ENCODE results near the gene FOXL3. TPM values are rescaled to one million over a fixed set of nuclear protein-coding genes. Genes with fewer than 3 reads are reported as not detected.

The FOXL3 gene
- total RNA-seq, 1 experiment from 2014 or later: not detected

DNA sequence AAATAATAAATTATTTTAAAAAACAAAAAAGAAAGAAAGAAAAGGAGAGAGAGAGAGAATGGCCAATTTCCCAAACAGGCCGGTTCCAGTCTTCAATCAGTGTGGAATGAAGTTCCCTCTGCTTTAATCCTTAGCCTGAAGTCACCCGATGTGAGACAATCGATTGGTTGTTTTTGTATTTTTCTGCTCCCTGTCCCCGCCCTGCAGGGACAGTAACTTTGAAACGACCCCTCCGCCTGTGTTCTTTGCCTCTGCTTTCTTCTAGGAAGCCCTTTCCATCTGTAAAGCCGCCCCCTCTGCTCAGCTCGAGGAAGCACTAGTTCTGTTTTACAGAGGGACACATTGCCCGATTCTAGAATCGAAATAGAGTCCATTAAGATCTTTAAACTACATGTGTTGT is 33.4 kb downstream of the FOXL3 start:
- H3K27ac Mint-ChIP-seq (ENCODE audit: low read depth, unreplicated experiment): no peak overlapping the region
- ChIA-PET POLR2A (no interaction called here), CTCF (interaction anchor here (0.6 to 0.9 kb wide), 3 partner anchors 409 to 1230 kb away, joined by 3 to 4 read pairs (median 3); no protein-coding TSS in a partner anchor)
- no peaks in the 10 kb centered on the region for H3K9me3 Mint-ChIP-seq (ENCODE audit: unreplicated experiment)
- H3K36me3 Mint-ChIP-seq (ENCODE audit: insufficient read depth, unreplicated experiment): no peaks in the 10 kb centered on the region
- TF ChIP-seq, protein P1, sequence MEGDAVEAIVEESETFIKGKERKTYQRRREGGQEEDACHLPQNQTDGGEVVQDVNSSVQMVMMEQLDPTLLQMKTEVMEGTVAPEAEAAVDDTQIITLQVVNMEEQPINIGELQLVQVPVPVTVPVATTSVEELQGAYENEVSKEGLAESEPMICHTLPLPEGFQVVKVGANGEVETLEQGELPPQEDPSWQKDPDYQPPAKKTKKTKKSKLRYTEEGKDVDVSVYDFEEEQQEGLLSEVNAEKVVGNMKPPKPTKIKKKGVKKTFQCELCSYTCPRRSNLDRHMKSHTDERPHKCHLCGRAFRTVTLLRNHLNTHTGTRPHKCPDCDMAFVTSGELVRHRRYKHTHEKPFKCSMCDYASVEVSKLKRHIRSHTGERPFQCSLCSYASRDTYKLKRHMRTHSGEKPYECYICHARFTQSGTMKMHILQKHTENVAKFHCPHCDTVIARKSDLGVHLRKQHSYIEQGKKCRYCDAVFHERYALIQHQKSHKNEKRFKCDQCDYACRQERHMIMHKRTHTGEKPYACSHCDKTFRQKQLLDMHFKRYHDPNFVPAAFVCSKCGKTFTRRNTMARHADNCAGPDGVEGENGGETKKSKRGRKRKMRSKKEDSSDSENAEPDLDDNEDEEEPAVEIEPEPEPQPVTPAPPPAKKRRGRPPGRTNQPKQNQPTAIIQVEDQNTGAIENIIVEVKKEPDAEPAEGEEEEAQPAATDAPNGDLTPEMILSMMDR (IDR thresholded peaks at IDR 0.05; ENCODE audit: unreplicated experiment): no peak
- no peak overlapping the region for H3K4me3 Mint-ChIP-seq (ENCODE audit: unreplicated experiment)
- intact Hi-C loops (cut with micrococcal nuclease): loop anchor here (10.0 kb wide), 1 partner anchor 551 kb away; the partner anchor contains the start of gene GET4
- H3K27me3 Mint-ChIP-seq (ENCODE audit: insufficient read depth, unreplicated experiment): peaks cover 37% of the 10 kb centered on the region
- no peak for DNase-seq (ENCODE audit: unreplicated experiment)
- no peaks in the 10 kb centered on the region for H3K4me1 Mint-ChIP-seq (ENCODE audit: insufficient read depth, unreplicated experiment)
- BruUV-seq (replicated peaks): no TSS peak

DNA sequence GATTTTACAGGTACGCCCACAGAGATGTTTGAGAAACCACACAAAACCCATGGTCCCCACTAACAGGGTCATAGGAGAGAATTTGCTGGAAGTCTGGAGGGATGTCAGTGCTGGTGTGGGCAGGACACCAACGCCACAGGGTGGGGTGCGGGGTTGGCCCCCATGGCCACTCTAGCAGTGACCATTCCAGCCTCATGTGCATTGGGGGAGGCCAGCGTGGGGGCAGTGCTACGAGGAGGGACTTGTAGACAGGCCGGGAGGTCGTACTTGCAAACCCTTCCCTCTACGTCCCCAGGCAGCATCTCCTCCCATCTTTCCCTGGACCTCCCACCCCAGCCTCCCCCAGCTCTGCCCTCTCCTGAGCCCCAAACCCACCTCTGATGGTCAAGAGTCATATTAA is 34.0 kb downstream of the FOXL3 start:
- BruUV-seq (replicated peaks): no TSS peak
- Mint-ChIP-seq H3K4me1 (ENCODE audit: insufficient read depth, unreplicated experiment) (no peaks in the 10 kb centered on the region), H3K4me3 (ENCODE audit: unreplicated experiment) (no peak overlapping the region), H3K27me3 (ENCODE audit: insufficient read depth, unreplicated experiment) (peaks cover 37% of the 10 kb centered on the region), H3K27ac (ENCODE audit: low read depth, unreplicated experiment) (no peak overlapping the region), H3K36me3 (ENCODE audit: insufficient read depth, unreplicated experiment) (no peaks in the 10 kb centered on the region), H3K9me3 (ENCODE audit: unreplicated experiment) (no peaks in the 10 kb centered on the region)
- ChIA-PET CTCF (interaction anchor here (0.9 kb wide), 1 partner anchor 408 kb away, joined by 4 read pairs; no protein-coding TSS in a partner anchor), POLR2A (no interaction called here)
- TF ChIP-seq, protein P1 (IDR thresholded peaks at IDR 0.05; ENCODE audit: unreplicated experiment): no peak
- intact Hi-C loops (cut with micrococcal nuclease): loop anchor here (10.0 kb wide), 1 partner anchor 551 kb away; the partner anchor contains the start of gene GET4
- no peak for DNase-seq (ENCODE audit: unreplicated experiment)

DNA sequence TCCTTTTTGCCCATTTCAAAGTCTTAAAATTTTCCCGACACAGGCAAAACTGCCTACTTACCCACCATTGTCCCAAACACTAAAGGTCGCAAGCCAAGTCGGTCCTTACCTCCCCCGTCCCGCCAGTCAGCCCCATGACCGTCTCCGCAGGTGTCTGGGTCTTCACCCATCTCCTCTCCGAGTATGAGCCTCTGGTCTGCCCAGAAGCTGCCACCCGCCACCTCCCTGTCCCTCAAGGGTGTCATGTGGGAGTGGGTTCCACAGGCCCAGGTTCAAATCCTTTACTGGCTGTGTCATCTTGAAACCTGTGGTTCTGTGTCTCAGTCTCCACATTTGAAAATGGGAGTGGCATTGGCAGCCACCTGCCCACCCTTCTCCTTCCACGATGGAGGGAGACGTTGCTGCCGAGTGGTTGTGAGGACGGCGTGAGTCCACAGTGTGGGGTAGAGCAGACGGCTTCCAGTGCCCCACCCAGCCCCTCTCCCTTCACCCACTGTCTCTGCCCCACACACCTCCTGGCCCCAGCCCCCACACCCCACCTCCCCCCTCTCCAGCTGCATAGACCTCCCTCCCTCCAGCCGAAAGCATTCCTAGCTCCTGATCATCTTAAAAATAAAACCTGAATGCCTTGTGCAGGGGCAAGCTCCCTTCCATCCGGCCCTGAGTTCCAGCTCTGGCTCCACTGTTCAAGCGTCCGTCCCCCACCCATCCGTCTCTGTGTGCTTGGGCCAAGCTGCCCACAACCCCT is 35.3 kb downstream of the FOXL3 start:
- peaks cover 25% of the 10 kb centered on the region for H3K27me3 Mint-ChIP-seq (ENCODE audit: insufficient read depth, unreplicated experiment)
- DNase-seq (ENCODE audit: unreplicated experiment): no peak
- POLR2A ChIA-PET: no interaction called here
- H3K9me3 Mint-ChIP-seq (ENCODE audit: unreplicated experiment): no peaks in the 10 kb centered on the region
- H3K27ac Mint-ChIP-seq (ENCODE audit: low read depth, unreplicated experiment): no peak overlapping the region
- no peaks in the 10 kb centered on the region for H3K36me3 Mint-ChIP-seq (ENCODE audit: insufficient read depth, unreplicated experiment)
- H3K4me3 Mint-ChIP-seq (ENCODE audit: unreplicated experiment): no peak overlapping the region
- H3K4me1 Mint-ChIP-seq (ENCODE audit: insufficient read depth, unreplicated experiment): no peaks in the 10 kb centered on the region
- BruUV-seq (replicated peaks): no TSS peak
- TF ChIP-seq, protein P1 (IDR thresholded peaks at IDR 0.05; ENCODE audit: unreplicated experiment): no peak
- CTCF ChIA-PET: interaction anchor here (0.6 kb wide), 2 partner anchors 110 to 461 kb away, joined by 3 to 4 read pairs; no protein-coding TSS in a partner anchor
- intact Hi-C loops (cut with micrococcal nuclease): loop anchor here (10.0 kb wide), 1 partner anchor 550 kb away; the partner anchor contains the start of gene GET4

DNA sequence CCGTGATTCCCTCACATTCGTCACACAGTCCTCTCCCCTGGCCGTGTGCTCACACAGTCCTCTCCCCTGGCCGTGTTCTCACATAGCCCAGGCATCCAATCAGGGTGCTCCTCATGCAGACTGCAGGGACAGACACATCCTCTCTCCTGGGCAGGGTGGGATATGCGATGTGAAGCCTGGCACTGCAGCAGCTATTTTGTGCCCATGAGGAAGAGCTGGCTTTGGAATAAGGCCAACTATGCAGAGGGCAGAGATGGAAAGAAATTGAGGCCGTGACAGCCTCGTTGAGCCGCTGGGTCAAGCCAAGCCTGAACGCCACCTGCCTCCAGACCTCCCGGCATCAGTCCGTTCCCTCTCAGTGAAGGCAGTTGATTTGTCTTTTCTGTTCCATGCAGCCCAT is 35.8 kb downstream of the FOXL3 start:
- H3K4me1 Mint-ChIP-seq (ENCODE audit: insufficient read depth, unreplicated experiment): no peaks in the 10 kb centered on the region
- no peak overlapping the region for H3K27ac Mint-ChIP-seq (ENCODE audit: low read depth, unreplicated experiment)
- intact Hi-C loops (cut with micrococcal nuclease): loop anchor here (10.0 kb wide), 1 partner anchor 549 kb away; the partner anchor contains the start of gene GET4
- no TSS peak for BruUV-seq (replicated peaks)
- no peaks in the 10 kb centered on the region for H3K9me3 Mint-ChIP-seq (ENCODE audit: unreplicated experiment)
- DNase-seq (ENCODE audit: unreplicated experiment): no peak
- TF ChIP-seq, protein P1 (IDR thresholded peaks at IDR 0.05; ENCODE audit: unreplicated experiment): no peak
- CTCF ChIA-PET: interaction anchor here (0.6 to 0.7 kb wide), 2 partner anchors 410 to 461 kb away, joined by 3 read pairs; no protein-coding TSS in a partner anchor
- POLR2A ChIA-PET: no interaction called here
- peaks cover 25% of the 10 kb centered on the region for H3K27me3 Mint-ChIP-seq (ENCODE audit: insufficient read depth, unreplicated experiment)
- H3K4me3 Mint-ChIP-seq (ENCODE audit: unreplicated experiment): no peak overlapping the region
- H3K36me3 Mint-ChIP-seq (ENCODE audit: insufficient read depth, unreplicated experiment): no peaks in the 10 kb centered on the region
